ENCODE data around the gene CNN2. TPM values are rescaled to one million over a fixed set of nuclear protein-coding genes. Genes with fewer than 3 reads are reported as not detected.

Gene CNN2
- total and polyA plus RNA-seq, 2 of the 13 experiments (the other 11 are each of a cell fraction or from before 2014, with no cell fraction given), result 63.6 to 70.0 TPM

DNA sequence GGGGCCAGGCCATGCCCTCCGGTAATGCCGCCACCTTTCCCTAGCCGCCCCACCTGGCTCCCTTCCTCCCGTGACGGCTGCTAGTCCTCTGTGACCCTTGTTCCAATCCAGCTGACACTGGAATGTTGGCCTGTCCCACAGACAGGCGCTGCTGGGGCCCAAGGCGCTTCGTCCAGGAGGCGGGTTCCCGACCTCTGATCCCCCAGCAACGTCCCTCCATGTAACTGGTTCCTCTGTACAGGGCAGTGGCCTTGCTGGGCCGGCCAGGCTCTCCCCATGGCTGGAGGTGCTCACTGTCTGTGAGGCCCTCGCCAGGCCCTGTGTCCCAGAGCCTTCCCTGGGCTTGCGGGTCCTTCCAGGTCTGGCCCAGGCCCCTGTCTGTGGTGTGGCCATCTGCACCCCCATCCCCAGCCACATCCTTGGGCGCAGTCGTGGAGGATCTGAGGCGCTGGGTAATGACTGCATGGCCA is 33.0 kb upstream of the CNN2 start (continued):
- TF ChIP-seq, protein P1, sequence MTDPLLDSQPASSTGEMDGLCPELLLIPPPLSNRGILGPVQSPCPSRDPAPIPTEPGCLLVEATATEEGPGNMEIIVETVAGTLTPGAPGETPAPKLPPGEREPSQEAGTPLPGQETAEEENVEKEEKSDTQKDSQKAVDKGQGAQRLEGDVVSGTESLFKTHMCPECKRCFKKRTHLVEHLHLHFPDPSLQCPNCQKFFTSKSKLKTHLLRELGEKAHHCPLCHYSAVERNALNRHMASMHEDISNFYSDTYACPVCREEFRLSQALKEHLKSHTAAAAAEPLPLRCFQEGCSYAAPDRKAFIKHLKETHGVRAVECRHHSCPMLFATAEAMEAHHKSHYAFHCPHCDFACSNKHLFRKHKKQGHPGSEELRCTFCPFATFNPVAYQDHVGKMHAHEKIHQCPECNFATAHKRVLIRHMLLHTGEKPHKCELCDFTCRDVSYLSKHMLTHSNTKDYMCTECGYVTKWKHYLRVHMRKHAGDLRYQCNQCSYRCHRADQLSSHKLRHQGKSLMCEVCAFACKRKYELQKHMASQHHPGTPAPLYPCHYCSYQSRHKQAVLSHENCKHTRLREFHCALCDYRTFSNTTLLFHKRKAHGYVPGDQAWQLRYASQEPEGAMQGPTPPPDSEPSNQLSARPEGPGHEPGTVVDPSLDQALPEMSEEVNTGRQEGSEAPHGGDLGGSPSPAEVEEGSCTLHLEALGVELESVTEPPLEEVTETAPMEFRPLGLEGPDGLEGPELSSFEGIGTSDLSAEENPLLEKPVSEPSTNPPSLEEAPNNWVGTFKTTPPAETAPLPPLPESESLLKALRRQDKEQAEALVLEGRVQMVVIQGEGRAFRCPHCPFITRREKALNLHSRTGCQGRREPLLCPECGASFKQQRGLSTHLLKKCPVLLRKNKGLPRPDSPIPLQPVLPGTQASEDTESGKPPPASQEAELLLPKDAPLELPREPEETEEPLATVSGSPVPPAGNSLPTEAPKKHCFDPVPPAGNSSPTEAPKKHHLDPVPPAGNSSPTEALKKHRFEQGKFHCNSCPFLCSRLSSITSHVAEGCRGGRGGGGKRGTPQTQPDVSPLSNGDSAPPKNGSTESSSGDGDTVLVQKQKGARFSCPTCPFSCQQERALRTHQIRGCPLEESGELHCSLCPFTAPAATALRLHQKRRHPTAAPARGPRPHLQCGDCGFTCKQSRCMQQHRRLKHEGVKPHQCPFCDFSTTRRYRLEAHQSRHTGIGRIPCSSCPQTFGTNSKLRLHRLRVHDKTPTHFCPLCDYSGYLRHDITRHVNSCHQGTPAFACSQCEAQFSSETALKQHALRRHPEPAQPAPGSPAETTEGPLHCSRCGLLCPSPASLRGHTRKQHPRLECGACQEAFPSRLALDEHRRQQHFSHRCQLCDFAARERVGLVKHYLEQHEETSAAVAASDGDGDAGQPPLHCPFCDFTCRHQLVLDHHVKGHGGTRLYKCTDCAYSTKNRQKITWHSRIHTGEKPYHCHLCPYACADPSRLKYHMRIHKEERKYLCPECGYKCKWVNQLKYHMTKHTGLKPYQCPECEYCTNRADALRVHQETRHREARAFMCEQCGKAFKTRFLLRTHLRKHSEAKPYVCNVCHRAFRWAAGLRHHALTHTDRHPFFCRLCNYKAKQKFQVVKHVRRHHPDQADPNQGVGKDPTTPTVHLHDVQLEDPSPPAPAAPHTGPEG (CRISPR knock-in tag; IDR thresholded peaks at IDR 0.05), result no peak
- no peak for TF ChIP-seq DBP (CRISPR knock-in tag; IDR thresholded peaks at IDR 0.05; ENCODE audit: not compliant biosample characterization)
- TF ChIP-seq ZNF556 (CRISPR knock-in tag; IDR thresholded peaks at IDR 0.05; ENCODE audit: borderline replicate concordance), result no peak
- peak; percentile 13 for TF ChIP-seq XRCC5 (optimal IDR thresholded peaks at IDR 0.05; ENCODE audit: low read length)
- 0 out of 2 replicates have a peak, but pooled peaks have one; percentile 14 for TF ChIP-seq ZNF275 (CRISPR knock-in tag; IDR thresholded peaks at IDR 0.05; ENCODE audit: borderline replicate concordance)
- TF ChIP-seq, protein P2, sequence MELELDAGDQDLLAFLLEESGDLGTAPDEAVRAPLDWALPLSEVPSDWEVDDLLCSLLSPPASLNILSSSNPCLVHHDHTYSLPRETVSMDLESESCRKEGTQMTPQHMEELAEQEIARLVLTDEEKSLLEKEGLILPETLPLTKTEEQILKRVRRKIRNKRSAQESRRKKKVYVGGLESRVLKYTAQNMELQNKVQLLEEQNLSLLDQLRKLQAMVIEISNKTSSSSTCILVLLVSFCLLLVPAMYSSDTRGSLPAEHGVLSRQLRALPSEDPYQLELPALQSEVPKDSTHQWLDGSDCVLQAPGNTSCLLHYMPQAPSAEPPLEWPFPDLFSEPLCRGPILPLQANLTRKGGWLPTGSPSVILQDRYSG (CRISPR knock-in tag; IDR thresholded peaks at IDR 0.05), result no peak
- TF ChIP-seq DPF2 (CRISPR knock-in tag; IDR thresholded peaks at IDR 0.05; ENCODE audit: borderline replicate concordance, low read depth), result peak; percentile 50; the same call in 1 of the 2 replicates
- no peak; the same call in 1 of the 2 replicates for TF ChIP-seq CSRNP1 (CRISPR knock-in tag; IDR thresholded peaks at IDR 0.05)
- no peak for TF ChIP-seq ZSCAN5A (CRISPR knock-in tag; IDR thresholded peaks at IDR 0.05; ENCODE audit: borderline replicate concordance)
- TF ChIP-seq, protein P3, sequence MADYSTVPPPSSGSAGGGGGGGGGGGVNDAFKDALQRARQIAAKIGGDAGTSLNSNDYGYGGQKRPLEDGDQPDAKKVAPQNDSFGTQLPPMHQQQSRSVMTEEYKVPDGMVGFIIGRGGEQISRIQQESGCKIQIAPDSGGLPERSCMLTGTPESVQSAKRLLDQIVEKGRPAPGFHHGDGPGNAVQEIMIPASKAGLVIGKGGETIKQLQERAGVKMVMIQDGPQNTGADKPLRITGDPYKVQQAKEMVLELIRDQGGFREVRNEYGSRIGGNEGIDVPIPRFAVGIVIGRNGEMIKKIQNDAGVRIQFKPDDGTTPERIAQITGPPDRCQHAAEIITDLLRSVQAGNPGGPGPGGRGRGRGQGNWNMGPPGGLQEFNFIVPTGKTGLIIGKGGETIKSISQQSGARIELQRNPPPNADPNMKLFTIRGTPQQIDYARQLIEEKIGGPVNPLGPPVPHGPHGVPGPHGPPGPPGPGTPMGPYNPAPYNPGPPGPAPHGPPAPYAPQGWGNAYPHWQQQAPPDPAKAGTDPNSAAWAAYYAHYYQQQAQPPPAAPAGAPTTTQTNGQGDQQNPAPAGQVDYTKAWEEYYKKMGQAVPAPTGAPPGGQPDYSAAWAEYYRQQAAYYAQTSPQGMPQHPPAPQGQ (CRISPR knock-in tag; IDR thresholded peaks at IDR 0.05; ENCODE audit: borderline replicate concordance), result no peak
- no peak for TF ChIP-seq ZNF703 (CRISPR knock-in tag; IDR thresholded peaks at IDR 0.05; ENCODE audit: borderline replicate concordance)

Data from HepG2 (cell line).